B cell (primary cell): ENCODE measurements around the gene PRAMEF12. TPM values are rescaled to one million over a fixed set of nuclear protein-coding genes. Genes with fewer than 3 reads are reported as not detected.

Experiments
- ATAC-seq: fragments of 200-7000 bp; cut with Tn5 transposase; one replicate; pipeline ENCODE4 v1.10.0; 2021; ENCODE audit warnings: low read depth, mild to moderate bottlenecking, moderate number of reproducible peaks, moderate library complexity
- CTCF ChIA-PET: fragments of 350-600 bp; sonication (Branson Sonifier 250); formaldehyde crosslinking; loops from one replicate; lab custom pipeline; 2021; ENCODE audit warnings: antibody characterized with exemption, inconsistent platforms; lab: Charles Lee
- POLR2A ChIA-PET: fragments of 350-600 bp; sonication (Branson Sonifier 250); formaldehyde crosslinking; loops from one replicate; lab custom pipeline; 2021; ENCODE audit warnings: antibody characterized with exemption; lab: Charles Lee
- DNase-seq: peaks from one replicate; pipeline ENCODE4 v3.0.0; 2013
- H2AFZ ChIP-seq: 2 replicates; pipeline ENCODE4 v1.6.1; 2012; ENCODE audit warnings: mild to moderate bottlenecking, low read depth, low read length; ENCODE audit not compliant: insufficient read depth, poor library complexity, severe bottlenecking
- H3K27ac ChIP-seq, 2 donors: 1 replicate in 1 of 2; 2 replicates in 1 of 2; pipeline ENCODE4 v1.5.1; 2012 to 2013; ENCODE audit warnings: low read length in 2 of 2, mild to moderate bottlenecking in 2 of 2, moderate library complexity in 1 of 2
- H3K27me3 ChIP-seq, 4 experiments: fragments of 200-600 bp in 1 of 4; sonication (generic) in 1 of 4; replicated peaks in 1 of 4; 1 replicate in 2 of 4; 2 replicates in 2 of 4; pipeline versions ENCODE4 v1.6.1 to v1.7.0; 2013 to 2016; ENCODE audit warnings: low read length in 3 of 4, mild to moderate bottlenecking in 2 of 4, mixed read lengths in 1 of 4, moderate library complexity in 1 of 4; ENCODE audit not compliant: insufficient read depth in 4 of 4, control insufficient read depth in 3 of 4; ENCODE audit errors: control extremely low read depth in 1 of 4
- H3K36me3 ChIP-seq, 2 experiments: replicated peaks in 1 of 2; 1 replicate in 1 of 2; 2 replicates in 1 of 2; pipeline versions ENCODE4 v1.6.1 to v1.7.1; 2013; ENCODE audit warnings: low read length in 1 of 2; ENCODE audit not compliant: insufficient read depth in 2 of 2, control insufficient read depth in 1 of 2; ENCODE audit errors: control extremely low read depth in 1 of 2, extremely low read depth in 1 of 2
- H3K4me1 ChIP-seq, 2 donors: fragments of 200-600 bp in 1 of 2; sonication (generic) in 1 of 2; 1 replicate in 1 of 2; 2 replicates in 1 of 2; pipeline versions ENCODE4 v1.5.1 to v1.6.1; 2013 to 2017; ENCODE audit warnings: low read length in 2 of 2; ENCODE audit not compliant: control insufficient read depth in 2 of 2, insufficient read depth in 2 of 2
- H3K4me2 ChIP-seq: replicated peaks from 2 replicates; pipeline ENCODE3; 2012; ENCODE audit warnings: mild to moderate bottlenecking, low read depth, low read length; ENCODE audit not compliant: poor library complexity, severe bottlenecking
- H3K4me3 ChIP-seq, 5 experiments: fragments of 200-600 bp in 1 of 5; sonication (generic) in 1 of 5; 1 replicate in 3 of 5; 2 replicates in 2 of 5; pipeline versions ENCODE4 v1.5.1 to v1.7.0; 2011 to 2016; ENCODE audit warnings: low read length in 4 of 5, mild to moderate bottlenecking in 4 of 5, low read depth in 2 of 5, control low read depth in 1 of 5, moderate library complexity in 1 of 5; ENCODE audit not compliant: insufficient read depth in 1 of 5; ENCODE audit errors: control extremely low read depth in 1 of 5, extremely low read depth in 1 of 5
- H3K79me2 ChIP-seq: fragments of 200-600 bp; sonication (generic); one replicate; pipeline ENCODE4 v1.6.0; 2016; ENCODE audit warnings: low read length; ENCODE audit not compliant: control insufficient read depth, insufficient read depth
- H3K9ac ChIP-seq: fragments of 200-600 bp; sonication (generic); 2 replicates; pipeline ENCODE4 v1.6.1; 2017; ENCODE audit warnings: mild to moderate bottlenecking, low read length, moderate library complexity
- H3K9me3 ChIP-seq, 3 donors: one replicate each; pipeline versions ENCODE4 v1.6.1 to v1.7.1; 2013; ENCODE audit warnings: low read length in 2 of 3; ENCODE audit not compliant: control insufficient read depth in 2 of 3, insufficient read depth in 1 of 3; ENCODE audit errors: control extremely low read depth in 1 of 3
- H4K20me1 ChIP-seq: 2 replicates; pipeline ENCODE4 v1.6.0; 2012; ENCODE audit warnings: mild to moderate bottlenecking, low read length; ENCODE audit not compliant: insufficient read depth, control insufficient read depth, poor library complexity, severe bottlenecking
- H3K27ac Mint-ChIP-seq: one replicate; pipeline ENCODE4 v1.8.0; 2021; ENCODE audit warnings: mixed read lengths
- H3K27me3 Mint-ChIP-seq: one replicate; pipeline ENCODE4 v1.8.0; 2021; ENCODE audit warnings: mixed read lengths
- H3K4me1 Mint-ChIP-seq: one replicate; pipeline ENCODE4 v1.8.0; 2021; ENCODE audit warnings: mixed read lengths
- H3K4me3 Mint-ChIP-seq: one replicate; pipeline ENCODE4 v1.8.0; 2021; ENCODE audit warnings: mixed read lengths
- H3K9me3 Mint-ChIP-seq: one replicate; pipeline ENCODE4 v1.8.0; 2022; ENCODE audit warnings: mixed read lengths; ENCODE audit not compliant: insufficient read depth
- EZH2 ChIP-seq: IDR thresholded peaks from 2 replicates; pipeline ENCODE4 v1.6.1; 2012; ENCODE audit warnings: borderline replicate concordance, low read depth, mild to moderate bottlenecking, moderate library complexity, low read length; ENCODE audit not compliant: insufficient read depth, poor library complexity, severe bottlenecking
- WGBS: methylation state at CpG from one replicate; pipeline ENCODE4 v1.1.5; 2013; ENCODE audit warnings: missing lambda C conversion rate; ENCODE audit not compliant: insufficient coverage; 5-methylcytosine and 5-hydroxymethylcytosine counted together
- intact Hi-C: fragments of 100-400 bp; cut with micrococcal nuclease; formaldehyde crosslinking; loops from one replicate; pipeline ENCODE4 v1.10.0; 2022
- polyA plus RNA-seq: library from polyadenylated mRNA; depleted of rRNA; stranded (reverse); fragments of >200 nt; gene quantifications from 2 replicates; pipeline ENCODE4 v1.2.3, GENCODE V29; 2012
- total RNA-seq, 2 donors: library from RNA; stranded (reverse); fragments of 120-200 nt in 1 of 2; gene quantifications; 1 replicate in 1 of 2; 2 replicates in 1 of 2; pipeline versions ENCODE4 v1.2.3 to v1.2.4, GENCODE V29; 2013 to 2022
- TF ChIP-seq, protein P1 (sequence below): fragments of 200-600 bp; IDR thresholded peaks from one replicate; pipeline ENCODE4 v1.8.0; 2022; ENCODE audit warnings: antibody characterized with exemption, mild to moderate bottlenecking

Gene PRAMEF12
- total and polyA plus RNA-seq, 2 donors (not counting 1 experiment from before 2014, with no cell fraction given): not detected

GRCh38 chr1:12798911-12799310, 25.4 kb downstream of the PRAMEF12 start:
- no peaks in the 10 kb centered on the region for H3K27me3 Mint-ChIP-seq
- ChIA-PET CTCF (no interaction called here), POLR2A (no interaction called here)
- Histone ChIP-seq H3K4me3 (no peak overlapping the region), H3K27me3 (no peaks in the 10 kb centered on the region), H4K20me1 (no peaks in the 10 kb centered on the region), H3K9ac (no peak overlapping the region), H3K4me2 (no peak overlapping the region), H3K27ac (no peak overlapping the region), H2AFZ (no peak overlapping the region), H3K4me1 (no peaks in the 10 kb centered on the region), H3K36me3 (no peaks in the 10 kb centered on the region), H3K9me3 (no peaks in the 10 kb centered on the region), H3K79me2 (no peaks in the 10 kb centered on the region)
- H3K27ac Mint-ChIP-seq: no peak overlapping the region
- DNase-seq (no peak), ATAC-seq (no peak)
- TF ChIP-seq EZH2: no peak
- TF ChIP-seq, protein P1, sequence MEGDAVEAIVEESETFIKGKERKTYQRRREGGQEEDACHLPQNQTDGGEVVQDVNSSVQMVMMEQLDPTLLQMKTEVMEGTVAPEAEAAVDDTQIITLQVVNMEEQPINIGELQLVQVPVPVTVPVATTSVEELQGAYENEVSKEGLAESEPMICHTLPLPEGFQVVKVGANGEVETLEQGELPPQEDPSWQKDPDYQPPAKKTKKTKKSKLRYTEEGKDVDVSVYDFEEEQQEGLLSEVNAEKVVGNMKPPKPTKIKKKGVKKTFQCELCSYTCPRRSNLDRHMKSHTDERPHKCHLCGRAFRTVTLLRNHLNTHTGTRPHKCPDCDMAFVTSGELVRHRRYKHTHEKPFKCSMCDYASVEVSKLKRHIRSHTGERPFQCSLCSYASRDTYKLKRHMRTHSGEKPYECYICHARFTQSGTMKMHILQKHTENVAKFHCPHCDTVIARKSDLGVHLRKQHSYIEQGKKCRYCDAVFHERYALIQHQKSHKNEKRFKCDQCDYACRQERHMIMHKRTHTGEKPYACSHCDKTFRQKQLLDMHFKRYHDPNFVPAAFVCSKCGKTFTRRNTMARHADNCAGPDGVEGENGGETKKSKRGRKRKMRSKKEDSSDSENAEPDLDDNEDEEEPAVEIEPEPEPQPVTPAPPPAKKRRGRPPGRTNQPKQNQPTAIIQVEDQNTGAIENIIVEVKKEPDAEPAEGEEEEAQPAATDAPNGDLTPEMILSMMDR: no peak
- H3K4me3 Mint-ChIP-seq: no peak overlapping the region
- 71% methylated on average over 3 of the region's 4 CpGs for WGBS
- no peaks in the 10 kb centered on the region for H3K9me3 Mint-ChIP-seq
- intact Hi-C loops: no loop called here
- no peaks in the 10 kb centered on the region for H3K4me1 Mint-ChIP-seq

DNA sequence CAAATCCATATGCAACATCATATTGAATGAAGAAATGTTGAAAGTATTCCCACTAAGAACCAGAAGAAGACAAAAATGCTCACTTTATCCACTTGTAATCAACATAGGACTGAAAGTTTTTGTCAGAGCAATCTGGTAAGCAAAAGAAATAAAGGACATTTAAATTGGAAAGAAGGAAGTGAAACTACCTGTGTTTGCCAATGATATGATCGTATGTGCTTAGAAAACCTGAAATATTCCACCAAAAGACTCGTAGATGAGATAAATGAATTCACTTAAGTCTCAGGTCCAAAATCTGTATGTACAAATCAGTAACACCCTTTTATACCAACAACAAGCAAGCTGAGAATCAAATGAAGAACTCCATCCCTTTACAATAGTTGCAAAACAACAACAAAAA, 26.2 kb downstream of the PRAMEF12 start:
- no peaks in the 10 kb centered on the region for H3K27me3 ChIP-seq
- CTCF ChIA-PET: no interaction called here
- intact Hi-C loops: no loop called here
- no peak overlapping the region for H3K4me3 Mint-ChIP-seq
- H3K36me3 ChIP-seq: no peaks in the 10 kb centered on the region
- TF ChIP-seq EZH2: no peak
- TF ChIP-seq, protein P1: no peak
- H2AFZ ChIP-seq: no peak overlapping the region
- no peak overlapping the region for H3K27ac Mint-ChIP-seq
- no peaks in the 10 kb centered on the region for H3K4me1 Mint-ChIP-seq
- WGBS: no CpG with 5 or more reads among the region's 2 CpGs
- H3K4me1 ChIP-seq: no peaks in the 10 kb centered on the region
- H4K20me1 ChIP-seq: no peaks in the 10 kb centered on the region
- no peaks in the 10 kb centered on the region for H3K79me2 ChIP-seq
- ATAC-seq: no peak
- H3K9ac ChIP-seq: no peak overlapping the region
- DNase-seq: no peak
- H3K4me3 ChIP-seq: no peak overlapping the region
- H3K4me2 ChIP-seq: no peak overlapping the region
- no peaks in the 10 kb centered on the region for H3K9me3 ChIP-seq
- POLR2A ChIA-PET: no interaction called here
- H3K27ac ChIP-seq: no peak overlapping the region
- H3K27me3 Mint-ChIP-seq: peaks cover 1% of the 10 kb centered on the region
- peaks cover 1% of the 10 kb centered on the region for H3K9me3 Mint-ChIP-seq
